Neural progenitor cell (in vitro differentiated cells): ENCODE data around the gene SFXN5. TPM values are rescaled to one million over a fixed set of nuclear protein-coding genes. Genes with fewer than 3 reads are reported as not detected.

Source experiments
- DNase-seq: peaks from one replicate; pipeline ENCODE4 v3.0.0-alpha.2; 2016; ENCODE audit warnings: low spot score
- H2AFZ ChIP-seq: fragments of 200-600 bp; sonication (generic); replicated peaks from 2 replicates; pipeline ENCODE4 v1.6.1; 2016; ENCODE audit warnings: antibody characterized with exemption
- H3F3A ChIP-seq: fragments of 200-600 bp; sonication (generic); 2 replicates; pipeline ENCODE4 v1.6.1; 2016; ENCODE audit warnings: antibody characterized with exemption, low read depth
- H3K27ac ChIP-seq: fragments of 200-600 bp; sonication (generic); 2 replicates; pipeline ENCODE4 v1.5.1; 2016; ENCODE audit warnings: mild to moderate bottlenecking
- H3K27me3 ChIP-seq: fragments of 200-600 bp; sonication (generic); 2 replicates; pipeline ENCODE4 v1.6.1; 2016; ENCODE audit warnings: mild to moderate bottlenecking, moderate library complexity
- H3K36me3 ChIP-seq: fragments of 200-600 bp; sonication (generic); 2 replicates; pipeline ENCODE4 v1.5.1; 2016
- H3K4me1 ChIP-seq: fragments of 200-600 bp; sonication (generic); 2 replicates; pipeline ENCODE4 v1.6.1; 2016; ENCODE audit warnings: mixed run types
- H3K4me2 ChIP-seq: fragments of 200-600 bp; sonication (generic); 2 replicates; pipeline ENCODE4 v1.6.1; 2016
- H3K4me3 ChIP-seq: fragments of 200-600 bp; sonication (generic); 2 replicates; pipeline ENCODE4 v1.5.1; 2016
- H3K79me2 ChIP-seq: fragments of 200-600 bp; sonication (generic); 2 replicates; pipeline ENCODE4 v1.6.1; 2016; ENCODE audit warnings: low read depth
- H3K9ac ChIP-seq: fragments of 200-600 bp; sonication (generic); 2 replicates; pipeline ENCODE4 v1.6.1; 2016
- H3K9me3 ChIP-seq: fragments of 200-600 bp; sonication (generic); 2 replicates; pipeline ENCODE4 v1.5.1; 2016; ENCODE audit warnings: low read depth
- H4K20me1 ChIP-seq: fragments of 200-600 bp; sonication (generic); 2 replicates; pipeline ENCODE4 v1.6.1; 2016; ENCODE audit warnings: low read depth
- H3K27ac Mint-ChIP-seq: 3 replicates; pipeline ENCODE4 v1.8.0; 2021; ENCODE audit warnings: mixed read lengths
- H3K27me3 Mint-ChIP-seq: 2 replicates; pipeline ENCODE4 v1.8.0; 2022; ENCODE audit warnings: low read depth, mild to moderate bottlenecking, inconsistent platforms, moderate library complexity, mixed read lengths; ENCODE audit not compliant: insufficient read depth
- H3K36me3 Mint-ChIP-seq: 3 replicates; pipeline ENCODE4 v1.8.0; 2021; ENCODE audit warnings: mixed read lengths
- H3K4me1 Mint-ChIP-seq: 3 replicates; pipeline ENCODE4 v1.8.0; 2021; ENCODE audit warnings: mixed read lengths
- H3K4me3 Mint-ChIP-seq: 3 replicates; pipeline ENCODE4 v1.8.0; 2021; ENCODE audit warnings: mild to moderate bottlenecking, moderate library complexity, mixed read lengths
- H3K9me3 Mint-ChIP-seq: 3 replicates; pipeline ENCODE4 v1.8.0; 2020; ENCODE audit warnings: mixed read lengths
- CTCF ChIP-seq: fragments of 200-600 bp; sonication (generic); IDR thresholded peaks from 2 replicates; pipeline ENCODE4 v1.5.1; 2017; ENCODE audit warnings: antibody characterized with exemption, mild to moderate bottlenecking
- EZH2 ChIP-seq: fragments of 200-600 bp; sonication (generic); IDR thresholded peaks from 2 replicates; pipeline ENCODE4 v1.6.1; 2017; ENCODE audit warnings: antibody characterized with exemption, mild to moderate bottlenecking, moderate library complexity
- EZH2phosphoT487 ChIP-seq: fragments of 200-600 bp; sonication (generic); IDR thresholded peaks from 2 replicates; pipeline ENCODE4 v1.6.1; 2017; ENCODE audit warnings: antibody characterized with exemption
- total RNA-seq: library from RNA; depleted of rRNA; stranded (reverse); fragments of >200 nt; gene quantifications from 2 replicates; pipeline ENCODE4 v1.2.3, GENCODE V29; 2015; ENCODE audit warnings: low replicate concordance

SFXN5 gene
- total RNA-seq, 1 donor from 2014 or later: 3.4 TPM

GRCh38 chr2:73074110-73075069 lies 2.9 kb upstream of the SFXN5 start:
- H3K9ac ChIP-seq: no peak overlapping the region
- no peaks in the 10 kb centered on the region for H3K36me3 ChIP-seq
- H3K4me1 ChIP-seq: peaks cover 9% of the 10 kb centered on the region
- H3K27ac ChIP-seq: no peak overlapping the region
- no peaks in the 10 kb centered on the region for H4K20me1 ChIP-seq
- H3F3A ChIP-seq: peaks cover 5% of the 10 kb centered on the region
- H3K27ac Mint-ChIP-seq: no peak overlapping the region
- H3K27me3 Mint-ChIP-seq: peaks cover 5% of the 10 kb centered on the region
- no peak overlapping the region for H3K4me2 ChIP-seq
- H2AFZ ChIP-seq: no peak overlapping the region
- H3K79me2 ChIP-seq: no peaks in the 10 kb centered on the region
- no peaks in the 10 kb centered on the region for H3K9me3 ChIP-seq
- TF ChIP-seq EZH2phosphoT487 (no peak), EZH2 (no peak), CTCF (no peak)
- DNase-seq: no peak
- H3K4me1 Mint-ChIP-seq: peaks cover 14% of the 10 kb centered on the region
- no peak overlapping the region for H3K4me3 ChIP-seq
- H3K36me3 Mint-ChIP-seq: peaks cover 3% of the 10 kb centered on the region
- H3K4me3 Mint-ChIP-seq: no peak overlapping the region
- H3K27me3 ChIP-seq: peaks cover 28% of the 10 kb centered on the region
- no peaks in the 10 kb centered on the region for H3K9me3 Mint-ChIP-seq

GRCh38 chr2:73072416-73072815 lies 904 bp upstream of the SFXN5 start:
- H3K9ac ChIP-seq: no peak overlapping the region

GRCh38 chr2:73072129-73072395 lies 550 bp upstream of the SFXN5 start:
- H3K4me2 ChIP-seq: peak overlapping the region; percentile 90
- H3K27ac Mint-ChIP-seq: peak overlapping the region; percentile 46
- H3K36me3 Mint-ChIP-seq: peaks cover 6% of the 10 kb centered on the region
- H3K9me3 Mint-ChIP-seq: no peaks in the 10 kb centered on the region
- no peaks in the 10 kb centered on the region for H3K9me3 ChIP-seq
- no peak for DNase-seq
- H4K20me1 ChIP-seq: no peaks in the 10 kb centered on the region
- H3K4me3 Mint-ChIP-seq: peak overlapping the region; percentile 92
- H3K27ac ChIP-seq: no peak overlapping the region
- peaks cover 5% of the 10 kb centered on the region for H3F3A ChIP-seq
- peak overlapping the region; percentile 71 for H3K4me3 ChIP-seq
- H3K4me1 Mint-ChIP-seq: peaks cover 25% of the 10 kb centered on the region
- peaks cover 9% of the 10 kb centered on the region for H3K4me1 ChIP-seq
- peaks cover 7% of the 10 kb centered on the region for H3K27me3 Mint-ChIP-seq
- no peaks in the 10 kb centered on the region for H3K36me3 ChIP-seq
- no peak overlapping the region for H3K9ac ChIP-seq
- TF ChIP-seq EZH2 (no peak), EZH2phosphoT487 (no peak), CTCF (no peak)
- H3K27me3 ChIP-seq: peaks cover 38% of the 10 kb centered on the region
- peak overlapping the region; percentile 83 for H2AFZ ChIP-seq
- H3K79me2 ChIP-seq: no peaks in the 10 kb centered on the region

More at GRCh38 chr2:73072416-73072815, 904 bp upstream of the SFXN5 start:
- TF ChIP-seq EZH2 (no peak), EZH2phosphoT487 (no peak), CTCF (no peak)
- no peaks in the 10 kb centered on the region for H4K20me1 ChIP-seq
- no peak overlapping the region for H3K27ac ChIP-seq
- peaks cover 38% of the 10 kb centered on the region for H3K27me3 ChIP-seq
- H3K4me3 ChIP-seq: peak overlapping the region; percentile 71
- Mint-ChIP-seq H3K9me3 (no peaks in the 10 kb centered on the region), H3K4me3 (peak overlapping the region; percentile 92), H3K4me1 (peaks cover 25% of the 10 kb centered on the region), H3K36me3 (peaks cover 4% of the 10 kb centered on the region), H3K27me3 (peaks cover 7% of the 10 kb centered on the region), H3K27ac (peak overlapping the region; percentile 46)
- H3F3A ChIP-seq: peaks cover 5% of the 10 kb centered on the region
- H2AFZ ChIP-seq: peak overlapping the region; percentile 83
- H3K9me3 ChIP-seq: no peaks in the 10 kb centered on the region
- no peak for DNase-seq
- no peaks in the 10 kb centered on the region for H3K79me2 ChIP-seq
- H3K4me1 ChIP-seq: peaks cover 9% of the 10 kb centered on the region
- no peaks in the 10 kb centered on the region for H3K36me3 ChIP-seq
- H3K4me2 ChIP-seq: peak overlapping the region; percentile 90
